Stimulated activated CD8-positive, alpha-beta memory T cell treated with anti-CD3 and anti-CD28 coated beads, Interleukin-7, amount 100 ng/mL, for 4 hours (primary cell): ENCODE data around the gene TRIM7.

Experiments
- DNase-seq, 2 donors: peaks; one replicate each; pipeline ENCODE4 v3.0.0-alpha.2; 2020; ENCODE audit warnings: low read depth in 2 of 2

TRIM7 gene

GRCh38 chr5:181173027-181173419 lies 32.0 kb downstream of the TRIM7 start:
- peak in 1 of 2 donors; percentile 66 for DNase-seq

GRCh38 chr5:181171782-181172181 lies 33.2 kb downstream of the TRIM7 start:
- DNase-seq: no peak

GRCh38 chr5:181170996-181171395 lies 34.0 kb downstream of the TRIM7 start:
- DNase-seq: no peak

DNA sequence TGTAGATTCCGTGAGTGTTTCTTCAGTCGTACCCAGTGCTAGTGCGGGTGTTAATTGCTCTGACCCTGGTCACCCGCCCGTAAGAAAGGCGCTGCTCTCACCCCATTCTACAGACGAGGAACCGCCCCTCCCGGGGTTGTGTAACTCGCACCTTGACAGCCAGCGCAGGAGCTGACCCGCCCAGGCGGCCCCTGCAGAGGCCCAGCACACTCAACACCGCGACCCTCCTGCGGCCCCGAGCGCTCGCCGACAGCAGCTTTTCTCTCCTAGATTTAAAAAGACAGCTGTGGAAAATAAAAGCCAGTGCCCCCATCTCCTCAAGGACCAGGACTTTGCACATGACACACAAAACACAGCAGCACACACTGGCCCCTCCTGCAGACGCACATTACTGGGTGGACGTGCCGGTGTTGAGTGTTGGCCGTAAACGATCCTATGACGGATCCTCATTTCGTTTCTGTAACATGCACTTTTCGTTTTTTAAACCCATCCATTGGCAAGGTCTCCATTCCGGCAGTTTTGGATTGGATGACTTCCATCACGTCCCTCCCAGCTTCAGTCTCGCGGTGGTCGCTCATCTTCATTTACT lies 34.7 kb downstream of the TRIM7 start:
- DNase-seq: no peak

GRCh38 chr5:181169459-181170236 lies 35.3 kb downstream of the TRIM7 start:
- DNase-seq: peak; percentile 36 to 75

GRCh38 chr5:181168595-181169118 lies 36.3 kb downstream of the TRIM7 start:
- no peak for DNase-seq

- no peak for DNase-seq
These were observed 37.0 kb downstream of the TRIM7 start for GRCh38 chr5:181167814-181168488.

- no peak for DNase-seq
These were observed 37.9 kb downstream of the TRIM7 start for GRCh38 chr5:181166812-181167733.

DNA sequence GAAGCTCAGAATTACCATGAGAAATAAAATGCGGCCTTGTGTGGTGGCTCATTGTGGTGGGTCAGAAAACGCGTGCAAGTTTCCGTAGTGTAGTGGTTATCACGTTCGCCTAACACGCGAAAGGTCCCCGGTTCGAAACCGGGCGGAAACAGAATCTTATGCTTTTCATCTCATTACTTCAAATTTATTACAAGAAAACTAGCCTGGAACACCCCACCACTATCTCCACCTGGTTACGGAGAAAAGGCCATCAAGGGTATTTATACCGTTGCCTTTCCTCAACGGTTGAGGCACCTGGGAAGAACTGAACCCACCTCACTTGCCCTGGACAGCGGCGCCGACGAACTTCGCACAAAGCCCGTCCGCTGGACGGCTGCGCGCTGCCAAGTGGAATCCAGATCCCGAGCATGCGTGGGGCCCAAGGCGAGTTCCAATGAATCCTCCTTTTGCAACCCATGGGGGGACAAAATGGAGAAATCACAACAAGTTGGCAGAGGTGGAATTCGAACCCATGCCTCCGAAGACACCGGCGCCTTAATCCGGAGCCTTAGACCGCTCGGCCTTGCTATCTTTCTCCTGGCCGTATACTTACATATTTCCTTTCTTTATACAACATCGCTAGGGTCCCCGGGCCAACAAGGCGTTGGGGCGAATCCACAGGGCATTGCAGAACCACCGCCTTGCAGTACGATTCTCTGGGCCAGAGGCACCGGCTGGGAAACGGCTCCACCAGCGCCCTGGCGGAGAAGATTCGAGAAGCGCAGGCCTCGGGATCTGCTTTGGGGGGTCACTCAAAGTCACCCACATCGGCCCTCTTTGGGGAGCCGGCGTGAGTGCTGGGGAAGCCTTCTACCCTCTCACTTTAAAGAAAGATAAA lies 40.7 kb downstream of the TRIM7 start:
- DNase-seq: no peak

GRCh38 chr5:181163487-181164075 lies 41.4 kb downstream of the TRIM7 start:
- no peak for DNase-seq

- DNase-seq: no peak
These were observed 43.3 kb downstream of the TRIM7 start for GRCh38 chr5:181161534-181162175.

DNA sequence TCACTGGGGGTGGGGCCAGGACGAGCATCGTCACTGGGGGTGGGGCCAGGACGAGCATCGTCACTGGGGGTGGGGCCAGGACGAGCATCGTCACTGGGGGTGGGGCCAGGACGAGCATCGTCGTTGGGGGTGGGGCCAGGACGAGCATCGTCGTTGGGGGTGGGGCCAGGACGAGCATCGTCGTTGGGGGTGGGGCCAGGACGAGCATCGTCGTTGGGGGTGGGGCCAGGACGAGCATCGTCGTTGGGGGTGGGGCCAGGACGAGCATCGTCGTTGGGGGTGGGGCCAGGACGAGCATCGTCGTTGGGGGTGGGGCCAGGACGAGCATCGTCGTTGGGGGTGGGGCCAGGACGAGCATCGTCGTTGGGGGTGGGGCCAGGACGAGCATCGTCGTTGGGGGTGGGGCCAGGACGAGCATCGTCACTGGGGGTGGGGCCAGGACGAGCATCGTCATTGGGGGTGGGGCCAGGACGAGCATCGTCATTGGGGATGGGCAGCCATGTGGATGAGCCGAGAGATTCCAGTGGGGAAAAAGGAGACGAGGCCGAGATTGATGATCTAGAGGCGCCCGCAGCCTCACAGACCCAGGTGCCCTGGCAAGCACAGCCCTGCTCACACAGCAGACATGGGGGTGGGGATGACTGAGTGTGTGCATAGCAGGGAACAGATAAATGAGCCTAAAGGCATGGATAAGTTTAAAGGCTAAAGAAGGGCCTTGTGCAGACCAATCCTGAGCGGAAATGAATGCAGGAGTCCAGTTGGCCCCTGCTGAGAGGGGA lies 44.1 kb downstream of the TRIM7 start:
- DNase-seq: peak in 1 of 2 donors; percentile 19

GRCh38 chr5:181160152-181160754 lies 44.7 kb downstream of the TRIM7 start:
- DNase-seq: peak; percentile 70 to 78

DNA sequence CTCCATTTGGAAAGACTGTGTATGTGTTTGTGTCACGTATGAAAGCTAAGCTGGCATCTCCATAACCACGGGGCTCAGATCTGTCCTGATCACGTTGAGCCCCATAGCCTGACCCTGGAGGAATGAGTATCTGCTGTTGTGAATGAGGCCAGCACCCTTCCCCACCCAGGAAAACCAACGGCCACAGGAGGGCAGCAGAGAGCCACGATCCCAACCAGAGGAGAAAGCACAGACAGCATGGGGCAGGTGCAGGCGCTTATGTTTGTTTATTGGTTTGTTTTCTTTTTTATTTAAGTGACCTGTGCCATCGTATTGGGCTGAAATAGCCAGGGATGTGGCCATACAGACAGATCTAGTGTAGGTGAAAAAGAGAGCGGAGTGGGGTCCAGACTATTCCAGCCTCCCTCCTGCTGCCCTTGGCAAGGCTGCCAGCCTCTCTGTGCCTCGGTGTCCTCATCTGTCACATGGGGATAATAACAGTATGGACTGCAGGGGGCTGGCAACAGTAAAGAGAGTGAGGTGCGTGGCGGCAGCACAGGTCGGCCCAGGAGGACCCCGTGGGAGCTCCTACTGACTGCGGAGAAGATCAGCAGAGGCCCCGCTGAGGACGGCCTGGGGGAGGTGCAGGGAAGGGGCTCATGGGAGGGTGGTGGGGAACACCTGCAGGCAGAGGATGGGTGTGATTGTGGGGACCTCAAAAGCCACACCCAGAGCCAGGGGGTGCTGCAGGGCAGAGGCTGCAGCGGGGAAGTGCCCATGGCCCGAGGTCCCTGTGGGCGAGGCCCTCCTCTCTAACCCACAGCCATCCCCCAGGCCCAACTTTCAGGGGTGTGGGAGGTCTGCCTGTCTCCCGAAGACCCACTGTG lies 45.5 kb downstream of the TRIM7 start:
- peak; percentile 71 to 87 for DNase-seq

DNA sequence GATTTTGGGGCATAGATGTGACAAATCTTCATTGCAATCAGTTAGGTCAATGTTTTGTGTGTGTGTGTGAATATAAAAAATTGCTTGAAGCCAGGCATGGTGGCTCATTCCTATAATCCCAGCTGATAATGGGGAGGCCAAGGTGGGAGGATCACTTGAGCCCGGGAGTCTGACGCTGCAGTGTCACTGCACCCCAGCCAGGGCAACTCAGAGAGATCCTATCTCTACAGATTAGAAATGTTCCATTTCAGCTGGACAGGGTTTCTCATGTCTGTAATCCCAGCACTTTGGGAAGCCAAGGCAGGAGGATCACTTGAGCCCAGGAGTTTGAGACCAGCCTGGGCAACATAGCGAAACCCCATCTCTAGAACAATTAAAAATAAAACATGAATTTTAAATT lies 46.1 kb downstream of the TRIM7 start:
- DNase-seq: no peak

- no peak for DNase-seq
These were observed 48.2 kb downstream of the TRIM7 start for GRCh38 chr5:181156758-181157157.

DNA sequence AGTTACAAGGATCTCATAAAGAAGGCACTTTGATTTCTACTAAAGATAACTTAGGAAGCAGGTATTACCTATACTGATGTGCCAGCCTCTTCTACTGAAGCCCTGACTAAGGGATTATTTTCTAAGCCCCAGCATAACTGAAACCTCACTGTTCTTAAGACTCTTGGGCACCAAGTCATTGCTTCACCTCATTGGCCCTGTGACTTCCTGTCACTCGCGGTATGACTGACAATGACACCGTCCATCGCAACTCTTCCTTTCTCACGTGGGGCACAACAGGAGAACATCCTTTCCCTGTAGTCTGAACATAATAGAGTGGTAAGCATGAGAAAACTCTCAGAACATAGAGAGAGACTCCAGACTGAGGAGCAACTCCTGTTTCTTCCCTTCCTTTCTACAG lies 51.2 kb downstream of the TRIM7 start:
- DNase-seq: no peak

- DNase-seq: no peak
These were observed 52.6 kb downstream of the TRIM7 start for GRCh38 chr5:181152406-181152805.
